Measurements from ENCODE around the gene DNAAF5.

Gene DNAAF5

DNA sequence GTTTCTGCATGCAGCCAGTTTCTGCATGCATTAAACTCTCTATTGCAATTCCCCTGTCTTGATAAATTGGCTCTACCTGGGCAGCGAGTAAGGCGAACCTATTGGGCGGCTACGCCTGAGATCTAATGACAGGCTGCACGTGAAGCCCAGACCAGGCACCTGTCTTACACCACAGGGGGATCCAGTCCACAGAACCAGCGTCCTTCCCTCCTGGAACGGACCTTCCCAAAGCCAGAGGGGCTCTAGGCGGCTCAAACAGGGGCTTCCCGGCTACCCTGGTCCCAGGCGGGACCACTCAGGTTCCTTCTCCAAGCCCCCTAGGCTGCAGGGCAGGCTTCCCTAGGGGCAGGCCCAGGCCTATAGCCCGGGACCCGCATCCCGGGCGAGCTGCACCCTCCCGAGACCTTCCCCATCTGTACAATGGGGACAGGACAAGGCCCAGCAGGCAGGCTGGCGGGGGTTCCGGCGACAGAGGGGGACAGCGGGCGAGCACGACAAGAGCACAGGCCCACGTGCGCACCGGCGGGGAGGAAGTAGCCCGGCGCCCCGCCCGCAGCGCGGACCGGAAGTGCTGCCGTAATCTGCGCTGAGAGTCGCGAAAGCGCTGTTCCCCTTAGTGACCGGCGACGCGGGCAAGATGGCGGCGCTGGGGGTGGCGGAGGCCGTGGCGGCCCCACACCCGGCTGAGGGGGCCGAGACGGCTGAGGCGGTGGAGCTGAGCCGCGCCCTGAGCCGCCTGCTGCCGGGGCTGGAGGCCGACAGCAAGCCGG lies at the start of gene DNAAF5:
TSS of gene DNAAF5 (plus strand) at position 616 of the 770 bp plus-strand sequence. CDS start at position 638, 22 bp downstream.
- peak; percentile 60 to 81 for DNase-seq (ENCODE audit: low read depth in 1 of 2, low spot score in 1 of 2)

DNA sequence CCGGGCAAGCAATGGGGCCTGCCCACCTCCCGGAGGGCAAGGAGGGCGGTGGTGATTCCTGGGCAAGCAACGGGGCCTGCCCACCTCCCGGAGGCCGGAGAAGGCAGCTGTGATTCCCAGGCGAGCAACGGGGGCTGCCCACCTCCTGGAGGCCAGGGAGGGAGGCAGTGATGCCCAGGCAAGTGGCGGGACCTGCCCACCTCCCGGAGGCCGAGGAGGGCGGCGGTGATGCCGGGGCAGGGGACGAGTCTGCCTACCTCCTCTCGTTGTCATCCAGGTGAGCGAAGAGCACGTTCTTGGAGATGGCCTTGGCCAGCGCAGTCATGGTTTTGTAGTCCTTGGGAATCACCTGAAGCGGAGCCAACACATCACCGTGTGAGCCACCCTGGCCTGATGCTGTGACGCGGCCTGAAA lies 49.5 kb upstream of the DNAAF5 start:
- no peak for DNase-seq (ENCODE audit: low read depth in 1 of 2, low spot score in 1 of 2)

GRCh38 chr7:680411-681127 lies 45.9 kb upstream of the DNAAF5 start:
- DNase-seq (ENCODE audit: low read depth in 1 of 2, low spot score in 1 of 2), result no peak

GRCh38 chr7:681551-682307 lies 44.8 kb upstream of the DNAAF5 start:
- no peak for DNase-seq (ENCODE audit: low read depth in 1 of 2, low spot score in 1 of 2)

DNA sequence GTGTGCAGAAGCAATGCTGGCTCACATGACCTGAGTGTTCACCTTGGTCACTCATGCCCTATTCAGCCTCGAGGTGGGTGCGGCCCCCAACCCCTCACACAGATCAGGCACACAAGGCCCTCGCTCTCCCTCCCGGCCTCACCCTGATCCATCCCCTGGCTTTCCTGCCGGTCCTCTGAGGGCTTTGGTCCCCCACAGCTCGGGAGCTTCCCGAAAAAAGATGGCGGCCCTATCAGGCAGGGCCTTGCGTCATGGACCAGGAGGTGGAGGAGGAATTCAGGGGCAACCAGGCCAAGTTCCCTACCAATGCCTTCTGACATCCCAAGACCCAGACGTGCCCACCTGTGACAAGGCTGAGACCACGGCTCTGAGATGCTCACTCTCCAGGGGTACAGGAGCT lies 43.7 kb upstream of the DNAAF5 start:
- no peak for DNase-seq (ENCODE audit: low read depth in 1 of 2, low spot score in 1 of 2)

- no peak for DNase-seq (ENCODE audit: low read depth in 1 of 2, low spot score in 1 of 2)
These were observed 42.8 kb upstream of the DNAAF5 start for GRCh38 chr7:683526-684205.

- DNase-seq (ENCODE audit: low read depth in 1 of 2, low spot score in 1 of 2), result no peak
These were observed 42.1 kb upstream of the DNAAF5 start for GRCh38 chr7:684416-684815.

GRCh38 chr7:685540-685939 lies 41.0 kb upstream of the DNAAF5 start:
- DNase-seq (ENCODE audit: low read depth in 1 of 2, low spot score in 1 of 2), result no peak

- no peak for DNase-seq (ENCODE audit: low read depth in 1 of 2, low spot score in 1 of 2)
These were observed 35.8 kb upstream of the DNAAF5 start for GRCh38 chr7:690478-691360.

- DNase-seq (ENCODE audit: low read depth in 1 of 2, low spot score in 1 of 2), result no peak
These were observed 35.0 kb upstream of the DNAAF5 start for GRCh38 chr7:691361-692045.

DNA sequence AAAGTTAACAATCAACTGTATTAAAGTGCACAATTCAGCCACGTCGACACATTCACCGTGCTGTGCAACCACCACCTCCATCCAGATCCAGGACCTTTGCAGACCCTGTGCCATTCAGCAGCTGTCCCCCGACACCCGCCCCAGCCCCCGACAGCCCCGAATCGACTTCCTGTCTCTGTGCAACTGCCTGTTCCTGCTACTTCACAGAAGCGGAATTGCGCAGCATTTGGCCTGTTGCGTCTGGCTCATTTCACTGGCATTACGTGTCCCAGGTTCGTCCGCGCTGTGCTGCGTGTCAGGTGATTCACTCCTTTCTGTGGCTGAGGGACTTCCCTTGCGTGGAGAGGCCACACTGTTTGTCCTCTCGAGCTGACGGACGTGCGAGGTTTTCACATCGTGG lies 33.2 kb upstream of the DNAAF5 start:
- no peak for DNase-seq (ENCODE audit: low read depth in 1 of 2, low spot score in 1 of 2)

DNA sequence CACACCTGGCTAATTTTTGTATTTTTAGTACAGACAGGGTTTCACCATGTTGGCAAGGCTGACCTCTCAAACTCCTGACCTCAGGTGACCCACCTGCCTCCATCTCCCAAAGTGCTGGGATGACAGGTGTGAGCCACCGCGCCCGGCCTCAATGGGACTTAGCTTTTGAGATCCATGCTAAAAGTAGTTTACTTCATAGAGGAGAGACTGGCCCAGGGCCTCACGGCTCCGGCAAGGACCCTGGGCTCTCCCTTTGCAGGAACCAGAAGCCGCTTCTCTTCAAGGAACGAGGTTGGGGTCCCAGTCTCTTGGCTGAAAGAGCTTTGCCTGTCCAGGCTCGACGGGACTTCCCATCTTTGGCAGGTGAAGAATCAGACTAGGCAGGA lies 30.1 kb upstream of the DNAAF5 start:
- no peak for DNase-seq (ENCODE audit: low read depth in 1 of 2, low spot score in 1 of 2)

GRCh38 chr7:696812-697551 lies 29.5 kb upstream of the DNAAF5 start:
- DNase-seq (ENCODE audit: low read depth in 1 of 2, low spot score in 1 of 2), result no peak

- DNase-seq (ENCODE audit: low read depth in 1 of 2, low spot score in 1 of 2), result no peak
These were observed 27.7 kb upstream of the DNAAF5 start for GRCh38 chr7:698515-699475.

DNA sequence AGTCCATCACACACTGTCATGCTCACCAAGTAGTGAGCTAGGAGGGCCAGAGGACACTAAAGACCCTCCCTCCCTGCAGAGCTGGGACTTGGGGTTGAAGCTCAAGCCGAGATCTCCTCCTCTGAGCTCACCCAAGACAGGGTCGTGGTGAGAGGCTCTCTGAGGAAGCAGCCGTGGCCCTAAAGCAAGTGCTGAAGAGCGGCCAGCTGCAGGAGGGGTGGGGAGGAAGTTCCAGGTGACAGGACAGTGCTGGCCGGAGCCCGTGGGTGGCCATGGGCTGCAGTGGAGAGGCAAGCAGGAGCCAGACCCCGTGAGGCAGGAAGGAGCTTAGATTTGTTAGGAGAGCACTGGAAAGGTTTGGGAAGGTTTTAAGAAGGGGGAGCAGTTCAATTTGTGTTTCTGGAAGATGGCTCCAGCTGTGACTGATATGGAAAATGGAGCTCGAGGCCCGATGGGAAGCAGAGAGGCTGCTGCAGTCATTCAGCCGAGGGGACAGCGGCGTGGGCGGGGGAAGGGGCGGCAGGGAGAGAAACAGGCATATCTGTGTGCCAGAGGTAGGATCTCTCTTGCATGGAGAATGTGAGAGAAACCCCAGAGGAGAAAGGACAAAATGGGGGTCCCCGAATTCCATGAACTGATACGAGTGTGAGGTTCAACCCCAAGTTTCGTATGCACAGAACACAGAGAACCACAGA lies 26.9 kb upstream of the DNAAF5 start:
- DNase-seq (ENCODE audit: low read depth in 1 of 2, low spot score in 1 of 2), result no peak

DNA sequence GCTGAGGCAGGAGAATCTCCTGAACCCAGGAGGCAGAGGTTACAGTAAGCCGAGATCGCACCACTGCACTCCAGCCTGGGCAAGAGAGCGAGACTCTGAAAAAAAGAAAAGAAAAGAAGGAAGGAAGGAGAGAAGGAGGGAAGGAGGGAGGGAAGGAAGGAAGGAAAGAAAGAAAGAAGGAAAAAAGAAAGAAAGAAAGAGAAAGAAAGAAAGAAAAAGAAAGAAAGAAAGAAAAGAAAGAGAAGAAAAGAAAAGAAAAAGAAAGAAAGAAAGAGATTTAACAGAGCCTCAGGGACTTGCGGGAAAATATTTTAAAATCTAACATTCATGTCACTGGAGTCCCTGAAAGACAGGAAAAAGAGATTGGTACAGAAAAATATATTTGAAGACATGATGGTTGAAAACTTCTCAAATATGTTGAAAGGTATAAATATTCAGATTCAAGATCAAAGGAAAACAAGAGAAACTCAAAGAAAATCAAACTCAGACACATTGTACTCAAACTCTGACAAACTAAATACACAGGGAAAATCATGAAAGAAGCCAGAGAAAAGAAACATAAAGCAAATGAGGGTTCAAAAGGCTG lies 25.3 kb upstream of the DNAAF5 start:
- DNase-seq (ENCODE audit: low read depth in 1 of 2, low spot score in 1 of 2), result no peak

DNA sequence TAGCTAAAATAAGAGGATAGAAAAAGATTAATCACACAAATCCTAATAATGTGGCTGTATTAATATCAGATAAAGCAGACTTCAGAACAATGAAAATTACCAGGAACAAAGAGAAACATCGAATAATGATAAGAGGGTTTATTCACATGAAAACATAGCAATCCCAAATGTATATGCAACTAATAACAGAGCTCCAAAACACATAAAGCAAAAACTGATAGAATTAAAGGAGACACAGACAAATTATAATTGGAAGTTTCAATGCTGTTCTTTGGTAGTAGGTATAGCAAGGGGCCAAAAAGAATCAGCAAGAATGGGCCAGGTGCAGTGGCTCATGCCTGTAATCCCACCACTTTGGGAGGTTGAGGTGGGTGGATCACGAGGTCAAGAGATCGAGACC lies 23.4 kb upstream of the DNAAF5 start:
- no peak for DNase-seq (ENCODE audit: low read depth in 1 of 2, low spot score in 1 of 2)

Data from activated T-helper 1 cell treated with anti-CD3 and anti-CD28 coated beads, Interleukin-2, amount 50 U/mL, for 16 hours (primary cell).